Stomach (tissue), 4 donors: ENCODE data around the gene NEUROD6.

Experiments
- CTCF ChIP-seq, 7 experiments: fragments of 450-650 bp in 4 of 7; fragments of 200-600 bp in 3 of 7; sonication (generic) in 3 of 7; IDR thresholded peaks; one replicate each; pipeline ENCODE4 v1.5.1; 2016 to 2019; ENCODE audit warnings: antibody characterized with exemption in 7 of 7, control low read depth in 2 of 7, mild to moderate bottlenecking in 1 of 7
- EP300 ChIP-seq: sonication (generic); formaldehyde crosslinking; IDR thresholded peaks from one replicate; pipeline ENCODE4 v1.6.1; 2017; ENCODE audit warnings: antibody characterized with exemption
- POLR2A ChIP-seq, 4 donors: fragments of 450-650 bp; IDR thresholded peaks; one replicate each; pipeline ENCODE4 v1.6.1; 2016; ENCODE audit warnings: antibody characterized with exemption in 4 of 4, control low read depth in 2 of 4, mild to moderate bottlenecking in 1 of 4, moderate library complexity in 1 of 4
- POLR2AphosphoS5 ChIP-seq, 3 donors: sonication (generic); formaldehyde crosslinking; IDR thresholded peaks; one replicate each; pipeline ENCODE4 v1.6.1; 2016; ENCODE audit warnings: antibody characterized with exemption in 3 of 3

- TF ChIP-seq CTCF (IDR thresholded peaks at IDR 0.05) (no peak), POLR2AphosphoS5 (IDR thresholded peaks at IDR 0.05) (no peak), POLR2A (IDR thresholded peaks at IDR 0.05) (no peak), EP300 (no peak)
These were observed 41.2 kb downstream of the NEUROD6 start for GRCh38 chr7:31299336-31299735.
